Measurements from ENCODE around the gene ARMS2.

DNA sequence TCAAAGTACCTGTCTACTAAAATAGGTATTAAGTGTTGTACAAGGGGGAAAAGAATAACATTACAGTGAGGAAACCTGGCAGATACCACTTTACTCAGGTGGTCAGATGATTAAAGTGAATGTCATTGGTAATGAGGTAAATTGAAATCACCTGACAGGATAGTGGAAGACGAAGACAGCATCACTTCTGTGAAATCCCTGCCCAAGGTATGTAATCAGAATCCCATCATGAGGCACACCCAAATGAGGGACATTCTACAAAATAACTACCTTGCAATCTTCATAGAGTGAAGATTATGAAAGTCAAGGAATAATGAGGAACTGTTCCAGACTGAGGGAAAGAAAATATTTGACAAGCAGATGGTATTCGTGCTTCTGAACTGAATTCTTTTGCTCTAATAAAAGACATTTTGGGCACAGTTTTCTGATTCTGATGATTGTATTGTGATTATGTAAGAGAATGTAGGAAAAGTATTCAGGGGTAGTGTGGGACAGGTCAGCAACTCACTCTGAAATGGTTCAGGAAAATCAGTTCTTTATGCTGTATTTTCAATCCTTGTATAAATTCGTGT lies 33.3 kb upstream of the ARMS2 start:
- TF ChIP-seq EZH2phosphoT487 (IDR thresholded peaks at IDR 0.05; ENCODE audit: unreplicated experiment) (no peak), CREB1 (CRISPR knock-in tag; IDR thresholded peaks at IDR 0.05; ENCODE audit: low read depth) (no peak), STAT1 (IDR thresholded peaks at IDR 0.05; ENCODE audit: unreplicated experiment) (no peak), EZH2 (IDR thresholded peaks at IDR 0.05; ENCODE audit: low read depth, unreplicated experiment) (no peak)
- TF ChIP-seq, protein P1, sequence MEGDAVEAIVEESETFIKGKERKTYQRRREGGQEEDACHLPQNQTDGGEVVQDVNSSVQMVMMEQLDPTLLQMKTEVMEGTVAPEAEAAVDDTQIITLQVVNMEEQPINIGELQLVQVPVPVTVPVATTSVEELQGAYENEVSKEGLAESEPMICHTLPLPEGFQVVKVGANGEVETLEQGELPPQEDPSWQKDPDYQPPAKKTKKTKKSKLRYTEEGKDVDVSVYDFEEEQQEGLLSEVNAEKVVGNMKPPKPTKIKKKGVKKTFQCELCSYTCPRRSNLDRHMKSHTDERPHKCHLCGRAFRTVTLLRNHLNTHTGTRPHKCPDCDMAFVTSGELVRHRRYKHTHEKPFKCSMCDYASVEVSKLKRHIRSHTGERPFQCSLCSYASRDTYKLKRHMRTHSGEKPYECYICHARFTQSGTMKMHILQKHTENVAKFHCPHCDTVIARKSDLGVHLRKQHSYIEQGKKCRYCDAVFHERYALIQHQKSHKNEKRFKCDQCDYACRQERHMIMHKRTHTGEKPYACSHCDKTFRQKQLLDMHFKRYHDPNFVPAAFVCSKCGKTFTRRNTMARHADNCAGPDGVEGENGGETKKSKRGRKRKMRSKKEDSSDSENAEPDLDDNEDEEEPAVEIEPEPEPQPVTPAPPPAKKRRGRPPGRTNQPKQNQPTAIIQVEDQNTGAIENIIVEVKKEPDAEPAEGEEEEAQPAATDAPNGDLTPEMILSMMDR (conservative IDR thresholded peaks at IDR 0.05; ENCODE audit: low read depth in 2 of 2), result no peak
- TF ChIP-seq, protein P2, sequence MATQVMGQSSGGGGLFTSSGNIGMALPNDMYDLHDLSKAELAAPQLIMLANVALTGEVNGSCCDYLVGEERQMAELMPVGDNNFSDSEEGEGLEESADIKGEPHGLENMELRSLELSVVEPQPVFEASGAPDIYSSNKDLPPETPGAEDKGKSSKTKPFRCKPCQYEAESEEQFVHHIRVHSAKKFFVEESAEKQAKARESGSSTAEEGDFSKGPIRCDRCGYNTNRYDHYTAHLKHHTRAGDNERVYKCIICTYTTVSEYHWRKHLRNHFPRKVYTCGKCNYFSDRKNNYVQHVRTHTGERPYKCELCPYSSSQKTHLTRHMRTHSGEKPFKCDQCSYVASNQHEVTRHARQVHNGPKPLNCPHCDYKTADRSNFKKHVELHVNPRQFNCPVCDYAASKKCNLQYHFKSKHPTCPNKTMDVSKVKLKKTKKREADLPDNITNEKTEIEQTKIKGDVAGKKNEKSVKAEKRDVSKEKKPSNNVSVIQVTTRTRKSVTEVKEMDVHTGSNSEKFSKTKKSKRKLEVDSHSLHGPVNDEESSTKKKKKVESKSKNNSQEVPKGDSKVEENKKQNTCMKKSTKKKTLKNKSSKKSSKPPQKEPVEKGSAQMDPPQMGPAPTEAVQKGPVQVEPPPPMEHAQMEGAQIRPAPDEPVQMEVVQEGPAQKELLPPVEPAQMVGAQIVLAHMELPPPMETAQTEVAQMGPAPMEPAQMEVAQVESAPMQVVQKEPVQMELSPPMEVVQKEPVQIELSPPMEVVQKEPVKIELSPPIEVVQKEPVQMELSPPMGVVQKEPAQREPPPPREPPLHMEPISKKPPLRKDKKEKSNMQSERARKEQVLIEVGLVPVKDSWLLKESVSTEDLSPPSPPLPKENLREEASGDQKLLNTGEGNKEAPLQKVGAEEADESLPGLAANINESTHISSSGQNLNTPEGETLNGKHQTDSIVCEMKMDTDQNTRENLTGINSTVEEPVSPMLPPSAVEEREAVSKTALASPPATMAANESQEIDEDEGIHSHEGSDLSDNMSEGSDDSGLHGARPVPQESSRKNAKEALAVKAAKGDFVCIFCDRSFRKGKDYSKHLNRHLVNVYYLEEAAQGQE (IDR thresholded peaks at IDR 0.05; ENCODE audit: unreplicated experiment), result no peak

Measured in GM23338 (cell line).